Measurements from ENCODE around the gene CHAC1.

CHAC1 gene

GRCh38 chr15:40909662-40910630 is 43.3 kb upstream of the CHAC1 start:
- DNase-seq (ENCODE audit: low read depth), result no peak
- no peak overlapping the region for H3K4me3 ChIP-seq (ENCODE audit: control insufficient read depth, low read depth, low read length)
- TF ChIP-seq CTCF (conservative IDR thresholded peaks at IDR 0.05; ENCODE audit: control insufficient read depth, insufficient read depth, low read depth, low read length), result no peak

GRCh38 chr15:40911141-40911540 is 42.1 kb upstream of the CHAC1 start:
- H3K4me3 ChIP-seq (ENCODE audit: control insufficient read depth, low read depth, low read length), result no peak overlapping the region
- no peak for DNase-seq (ENCODE audit: low read depth)
- TF ChIP-seq CTCF (conservative IDR thresholded peaks at IDR 0.05; ENCODE audit: control insufficient read depth, insufficient read depth, low read depth, low read length), result no peak

- DNase-seq (ENCODE audit: low read depth), result no peak
- H3K4me3 ChIP-seq (ENCODE audit: control insufficient read depth, low read depth, low read length), result no peak overlapping the region
- TF ChIP-seq CTCF (conservative IDR thresholded peaks at IDR 0.05; ENCODE audit: control insufficient read depth, insufficient read depth, low read depth, low read length), result no peak
Measured at GRCh38 chr15:40911693-40912092, 41.6 kb upstream of the CHAC1 start.

GRCh38 chr15:40912478-40912877 is 40.8 kb upstream of the CHAC1 start:
- no peak for DNase-seq (ENCODE audit: low read depth)
- TF ChIP-seq CTCF (conservative IDR thresholded peaks at IDR 0.05; ENCODE audit: control insufficient read depth, insufficient read depth, low read depth, low read length), result no peak

GRCh38 chr15:40914013-40914412 is 39.3 kb upstream of the CHAC1 start:
- TF ChIP-seq CTCF (conservative IDR thresholded peaks at IDR 0.05; ENCODE audit: control insufficient read depth, insufficient read depth, low read depth, low read length), result no peak
- no peak overlapping the region for H3K4me3 ChIP-seq (ENCODE audit: control insufficient read depth, low read depth, low read length)
- no peak for DNase-seq (ENCODE audit: low read depth)

More at GRCh38 chr15:40912478-40912877, 40.8 kb upstream of the CHAC1 start:
- no peak overlapping the region for H3K4me3 ChIP-seq (ENCODE audit: control insufficient read depth, low read depth, low read length)

- DNase-seq (ENCODE audit: low read depth), result no peak
- TF ChIP-seq CTCF (conservative IDR thresholded peaks at IDR 0.05; ENCODE audit: control insufficient read depth, insufficient read depth, low read depth, low read length), result no peak
- H3K4me3 ChIP-seq (ENCODE audit: control insufficient read depth, low read depth, low read length), result no peak overlapping the region
Measured at GRCh38 chr15:40914486-40914885, 38.8 kb upstream of the CHAC1 start.
